Measurements from ENCODE around the gene ZNF141.
"Not testable (repeated sequence)": the region's sequence is repeated elsewhere in the genome, so short reads cannot be mapped to it uniquely, and the experiment has no call there.

ZNF141 gene

DNA sequence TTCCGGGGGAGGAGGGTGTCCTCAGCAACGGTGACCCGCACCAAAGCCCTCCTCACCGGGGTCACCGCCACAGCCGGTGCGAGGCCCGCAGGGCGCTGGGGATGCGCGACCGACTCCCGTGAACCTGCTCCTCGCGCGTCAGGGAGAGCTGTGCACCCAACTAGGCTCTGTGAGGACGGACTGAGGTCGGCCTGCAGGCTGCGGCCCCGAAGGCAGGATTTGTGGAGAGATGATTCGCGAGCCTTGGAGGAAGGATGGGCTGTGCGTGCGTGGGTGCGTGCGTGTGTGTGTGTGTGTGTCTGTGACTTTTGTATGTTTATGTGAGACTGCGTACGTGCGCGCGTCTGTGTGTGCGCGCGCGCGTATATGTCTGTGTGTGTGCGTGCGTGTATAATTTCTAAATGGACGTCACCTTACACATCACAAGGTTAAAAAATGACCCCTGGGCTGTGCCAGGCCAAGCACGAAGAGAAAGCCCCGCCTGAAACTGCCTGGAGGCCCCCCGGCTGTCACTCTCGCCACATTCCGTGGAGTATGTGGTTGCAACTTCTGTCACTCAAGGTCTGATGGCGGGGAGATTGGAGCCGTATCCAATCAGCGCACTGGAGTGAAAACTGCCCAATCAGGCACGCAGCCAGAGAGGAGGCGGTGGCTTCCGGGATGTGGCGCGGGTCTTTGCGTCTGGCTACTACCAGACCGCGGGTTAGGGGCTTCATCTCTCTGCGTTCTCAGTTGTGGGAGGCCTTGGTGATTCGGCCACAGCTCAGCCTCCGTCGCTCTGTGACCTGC is at the start of gene ZNF141:
TSS of gene ZNF141 (plus strand) at position 672 of the 789 bp plus-strand sequence. CDS start 170 bp downstream, outside the sequence.
- peak; percentile 81 for DNase-seq

DNA sequence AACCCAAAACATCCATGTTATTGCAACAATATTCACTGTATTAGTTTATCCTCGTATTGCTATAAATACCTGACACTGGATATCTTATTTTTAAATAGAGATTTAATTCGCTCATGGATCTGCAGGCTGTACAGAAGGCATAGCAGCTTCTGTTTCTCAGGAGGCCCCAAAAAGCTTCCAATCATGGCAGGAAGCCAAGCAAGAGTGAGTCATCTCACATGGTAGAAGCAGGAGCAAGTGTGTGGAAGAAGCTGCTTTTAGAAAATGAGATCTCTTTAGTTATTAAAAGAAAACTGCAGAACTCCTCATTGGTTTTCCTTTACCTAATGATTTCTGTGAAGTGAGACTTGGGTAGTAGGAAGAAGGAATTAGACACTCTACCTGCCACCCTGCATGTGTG is 48.7 kb upstream of the ZNF141 start:
- DNase-seq: no peak

DNA sequence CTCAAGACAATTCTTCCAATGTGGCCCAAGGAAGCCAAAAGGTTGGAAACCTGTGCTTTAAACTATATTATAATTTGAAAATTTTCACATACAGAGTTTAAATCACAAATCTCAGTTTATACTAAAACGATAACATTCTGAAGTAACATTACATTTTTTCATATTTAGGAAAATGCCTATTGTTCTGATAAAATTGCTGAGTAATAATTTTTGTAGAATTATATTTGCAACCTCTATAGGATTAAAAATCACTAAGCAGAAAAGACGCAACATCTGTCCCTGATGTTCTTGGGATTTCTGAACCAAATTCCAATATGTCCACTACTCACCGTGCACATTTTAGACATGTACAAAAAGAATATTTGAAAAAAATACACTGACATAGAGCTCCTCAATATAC is 42.9 kb upstream of the ZNF141 start:
- DNase-seq: no peak

DNA sequence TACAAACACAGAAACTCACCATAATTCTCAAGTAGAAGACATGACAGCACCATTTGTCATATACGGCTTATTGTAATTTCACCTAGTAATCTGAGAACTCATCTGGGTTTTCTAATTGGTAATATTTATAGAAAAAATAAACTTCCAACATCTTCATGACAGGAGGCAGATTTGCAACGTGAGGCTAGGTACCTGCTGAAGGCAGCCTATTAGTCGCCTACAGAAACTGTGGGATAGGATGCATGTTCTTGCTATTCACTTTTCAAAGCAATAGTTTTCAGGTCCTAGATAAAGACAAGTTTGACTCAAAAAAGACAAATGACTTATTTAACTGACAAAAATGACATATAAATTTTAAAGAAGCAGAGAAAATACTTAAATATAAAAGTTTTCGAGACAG is 35.2 kb upstream of the ZNF141 start:
- no peak for DNase-seq

DNA sequence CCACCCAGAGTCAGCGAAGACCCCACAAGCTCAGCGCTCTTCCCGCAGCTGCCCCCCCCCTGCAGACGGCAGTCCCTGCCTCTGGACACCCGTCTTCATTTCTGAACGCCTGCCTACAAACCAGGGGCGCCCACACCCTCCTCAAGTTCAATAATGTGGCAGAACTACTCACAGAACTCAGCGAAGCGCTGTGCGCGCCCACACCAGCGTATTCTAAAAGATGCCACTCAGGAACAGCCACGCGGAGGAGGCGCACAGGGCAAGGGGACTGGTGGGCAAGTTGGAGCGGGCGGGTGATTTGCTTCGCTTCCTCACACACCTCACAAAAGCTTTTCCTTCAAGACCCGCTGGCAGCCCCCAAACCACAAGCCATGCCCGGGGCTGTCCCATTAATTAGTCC is 33.1 kb upstream of the ZNF141 start:
- not testable (repeated sequence) for DNase-seq

DNA sequence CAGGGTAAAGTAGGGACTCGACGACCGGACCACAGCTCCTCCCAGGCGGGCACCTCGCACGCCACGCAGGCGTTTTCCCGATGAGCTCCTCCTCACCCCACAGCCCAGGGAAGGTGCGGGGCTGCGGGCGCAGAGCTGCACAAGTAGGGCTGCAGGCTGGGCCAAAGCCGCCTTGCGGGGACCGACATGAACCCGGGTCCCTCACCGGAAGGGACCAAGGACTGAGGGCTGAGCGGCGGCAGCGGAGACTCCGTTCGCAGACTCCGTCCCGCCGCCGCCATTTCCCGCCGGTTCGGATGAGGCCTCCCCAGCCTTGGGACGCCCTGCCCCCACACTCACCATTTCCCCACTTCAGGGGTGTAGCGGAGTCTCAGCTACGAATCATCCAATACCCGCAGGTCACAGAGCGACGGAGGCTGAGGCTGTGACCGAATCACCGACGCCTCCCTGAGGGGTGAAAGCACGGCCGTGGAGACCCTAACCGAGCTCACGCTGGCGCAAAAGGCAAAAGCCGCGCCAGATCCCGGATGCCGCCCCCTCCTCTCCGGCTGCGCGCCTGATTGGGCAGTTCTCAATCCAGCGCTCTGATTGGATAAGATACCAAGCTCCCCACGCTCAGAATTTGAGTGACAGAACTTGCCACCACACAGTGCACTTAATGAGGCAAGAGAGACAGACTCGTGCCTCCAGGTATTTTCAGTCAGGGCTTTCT is 32.5 kb upstream of the ZNF141 start, which contains the start of gene ZNF732:
TSS of gene ZNF732 (minus strand) at position 506 of the 712 bp plus-strand sequence. CDS start at position 342, 164 bp downstream.
- DNase-seq: no peak

DNA sequence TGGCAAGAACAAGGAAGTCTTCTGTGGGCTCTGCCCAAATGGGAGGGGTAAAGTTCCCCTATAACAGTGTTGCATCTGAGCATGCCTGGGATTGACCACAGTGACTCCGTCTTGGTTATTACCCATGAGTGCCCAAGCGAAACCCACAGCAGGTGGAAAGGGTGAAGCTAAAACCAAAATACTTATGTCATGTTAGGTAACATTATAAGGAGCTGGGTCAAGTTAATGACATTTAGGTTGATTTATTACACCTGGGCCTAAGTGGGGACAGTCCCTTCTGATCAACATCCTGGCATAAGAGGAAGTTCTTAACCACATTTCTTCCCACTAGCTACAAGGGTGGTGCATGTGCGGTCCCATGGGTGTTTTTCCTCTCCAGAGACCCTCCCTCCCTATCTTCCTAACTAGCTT is 31.1 kb upstream of the ZNF141 start:
- DNase-seq: no peak

DNA sequence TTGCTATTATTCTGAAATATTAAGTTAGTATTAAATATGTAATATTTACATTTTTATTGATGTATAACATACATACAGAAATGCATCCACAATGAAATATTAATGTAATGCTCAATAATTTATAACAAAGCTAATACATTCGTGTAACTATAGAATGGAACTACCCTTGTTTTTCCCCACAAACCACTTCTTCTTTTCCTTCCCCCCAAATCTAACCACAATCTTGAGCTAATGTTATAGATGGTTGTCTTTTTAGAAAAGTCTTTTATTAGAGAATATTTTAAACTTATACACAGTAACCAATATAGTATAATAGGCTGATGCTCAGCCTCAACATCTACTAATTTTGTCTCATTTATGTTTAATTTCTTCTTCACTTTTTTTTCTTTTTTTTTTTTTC is 27.8 kb upstream of the ZNF141 start:
- no peak for DNase-seq

DNA sequence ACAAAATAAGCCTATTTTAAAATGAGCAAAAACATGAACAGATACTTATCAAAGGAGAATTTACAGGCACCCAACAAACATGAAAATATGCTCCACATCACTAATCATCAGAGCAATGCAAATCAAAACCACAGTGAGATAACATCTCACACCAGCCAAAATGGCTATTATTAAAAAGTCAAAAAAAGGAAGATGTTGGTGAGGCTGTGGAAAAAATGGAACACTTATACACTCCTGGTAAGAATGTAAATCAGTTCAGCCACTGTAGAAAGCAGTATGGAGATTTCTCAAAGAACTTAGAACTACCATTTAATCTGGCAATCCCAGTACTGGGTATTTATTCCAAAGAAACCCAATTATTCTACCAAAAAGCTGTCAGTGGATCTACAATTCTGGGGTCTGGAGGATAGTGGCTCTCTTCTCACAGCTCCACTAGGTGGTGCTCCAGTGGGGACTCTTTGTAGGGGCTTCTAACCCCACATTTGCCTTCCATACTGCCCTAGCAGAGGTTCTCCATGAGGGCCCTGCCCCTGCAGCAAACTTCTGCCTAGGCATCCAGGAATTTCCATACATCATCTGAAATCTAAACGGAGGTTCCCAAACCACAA is 23.2 kb upstream of the ZNF141 start:
- no peak for DNase-seq

DNA sequence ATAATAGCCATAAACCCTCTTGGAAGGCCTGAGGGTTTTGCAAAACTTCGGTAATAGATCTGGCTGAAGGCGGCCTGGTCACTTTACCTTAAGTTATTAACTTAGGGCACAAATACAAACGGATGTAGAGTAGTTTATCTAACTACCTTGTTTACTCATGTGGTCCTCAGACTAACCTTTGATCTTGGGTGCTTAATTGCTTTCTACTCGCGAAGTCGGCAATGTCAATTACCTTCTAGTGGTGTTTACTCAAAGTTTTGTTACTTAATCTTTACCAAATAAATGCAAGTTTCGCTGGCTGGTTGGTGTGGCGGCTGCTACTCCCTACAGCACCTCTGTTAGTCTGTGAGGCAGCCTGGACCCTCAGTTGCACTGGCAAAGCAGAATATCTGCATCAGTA is 8.9 kb upstream of the ZNF141 start:
- DNase-seq: no peak

DNA sequence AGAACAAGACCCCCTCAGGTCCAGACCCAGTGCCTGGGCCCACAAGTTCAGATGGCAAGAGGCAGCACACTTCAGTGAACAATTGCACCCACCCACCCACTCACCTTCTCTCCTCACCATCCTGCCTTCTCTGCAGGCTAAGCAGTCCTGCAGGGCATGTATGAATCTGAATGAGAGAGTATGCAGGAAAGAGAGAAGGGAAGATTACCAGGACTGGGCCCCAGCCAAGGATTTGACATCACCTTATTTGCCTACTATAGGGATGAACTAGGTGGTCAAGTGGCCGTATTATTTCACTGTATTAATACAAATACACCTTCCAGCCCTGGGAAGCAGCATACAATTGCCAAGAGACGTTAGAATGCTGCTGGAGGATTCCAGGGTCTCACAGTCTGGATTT is 2.1 kb upstream of the ZNF141 start:
- no peak for DNase-seq

DNA sequence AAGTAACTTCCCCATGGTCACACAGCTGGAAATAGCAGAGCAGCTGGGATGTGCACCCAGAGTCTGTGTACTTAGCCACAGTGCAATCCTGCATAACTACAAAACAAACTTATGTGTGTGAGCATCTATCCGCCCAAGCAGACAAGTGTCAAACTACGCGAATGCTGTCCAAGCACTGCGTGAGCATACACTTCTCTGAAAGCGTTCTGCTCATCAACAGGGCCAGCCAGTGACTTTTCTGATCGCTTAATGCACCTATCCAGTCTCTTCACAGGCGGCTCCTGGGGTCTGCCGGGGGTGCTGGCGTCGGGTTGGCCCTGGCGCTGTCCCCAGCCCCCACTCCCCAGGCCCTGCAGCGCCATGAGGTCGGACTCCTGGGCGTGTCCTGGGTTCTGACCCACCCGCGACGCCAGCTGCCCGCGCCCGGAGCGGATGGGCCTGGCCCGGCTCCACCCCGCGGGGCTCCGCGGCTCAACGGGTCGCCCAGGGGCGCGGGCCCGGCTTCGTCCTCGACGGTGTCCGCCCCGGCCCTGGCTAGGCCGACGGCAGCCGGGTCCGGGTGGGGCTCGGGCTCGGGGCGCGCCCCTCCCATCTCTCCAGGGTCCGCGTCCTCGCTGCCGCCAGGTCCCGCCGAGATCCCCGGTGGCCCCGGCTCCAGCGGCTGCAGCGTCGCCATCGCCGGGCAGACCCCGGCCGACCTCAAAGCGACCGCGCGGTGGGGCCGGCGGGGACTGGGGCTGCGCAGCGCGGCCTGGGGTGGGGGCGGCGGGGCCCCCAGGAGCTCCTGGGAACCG is 1.3 kb upstream of the ZNF141 start:
- no peak for DNase-seq

DNA sequence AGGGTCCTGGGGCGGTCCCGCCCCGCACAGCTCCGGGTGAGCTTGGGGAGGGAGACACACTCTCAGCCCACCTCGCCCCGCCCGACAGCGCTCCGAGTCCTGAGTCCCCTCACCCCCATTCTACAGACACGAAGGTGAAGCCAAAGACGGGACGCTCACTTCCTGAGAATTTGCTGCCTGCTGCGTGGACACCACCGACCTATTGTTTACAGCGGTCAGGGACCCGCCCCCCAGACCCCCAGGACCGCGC is 796 bp upstream of the ZNF141 start:
- no peak for DNase-seq

DNA sequence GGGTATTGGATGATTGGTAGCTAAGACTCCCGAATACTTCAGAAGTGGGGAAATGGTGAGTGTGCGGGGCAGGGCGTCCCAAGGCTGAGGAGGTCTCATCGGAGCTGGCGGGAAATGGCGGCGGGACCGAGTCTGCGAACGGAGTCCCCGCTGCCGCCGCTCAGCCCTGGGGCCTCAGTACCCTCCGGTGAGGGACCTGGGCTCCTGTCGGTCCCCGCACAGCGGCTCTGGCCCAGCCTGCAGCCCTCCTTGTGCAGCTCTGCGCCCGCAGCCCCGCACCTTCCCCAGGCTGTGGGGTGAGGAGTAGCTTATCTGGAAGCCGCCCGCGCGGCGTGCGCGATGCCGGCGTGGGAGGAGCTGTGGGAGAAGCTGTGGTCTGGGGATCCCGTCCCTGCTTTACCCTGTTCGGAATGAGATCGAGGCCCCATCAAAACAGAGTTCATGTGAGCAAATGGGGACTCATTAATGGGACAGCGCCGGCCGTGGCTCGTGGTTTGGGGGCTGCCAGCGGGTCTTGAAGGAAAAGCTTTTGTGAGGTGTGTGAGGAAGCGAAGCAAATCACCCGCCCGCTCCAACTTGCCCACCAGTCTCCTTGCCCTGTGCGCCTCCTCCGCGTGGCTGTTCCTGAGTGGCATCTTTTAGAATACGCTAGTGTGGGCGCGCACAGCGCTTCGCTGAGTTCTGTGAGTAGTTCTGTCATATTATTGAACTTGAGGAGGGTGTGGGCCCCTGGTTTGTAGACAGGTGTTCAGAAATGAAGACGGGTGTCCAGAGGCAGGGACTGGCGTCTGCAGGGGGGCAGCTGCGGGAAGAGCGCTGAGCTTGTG is 531 bp downstream of the ZNF141 start:
- DNase-seq: no peak

DNA sequence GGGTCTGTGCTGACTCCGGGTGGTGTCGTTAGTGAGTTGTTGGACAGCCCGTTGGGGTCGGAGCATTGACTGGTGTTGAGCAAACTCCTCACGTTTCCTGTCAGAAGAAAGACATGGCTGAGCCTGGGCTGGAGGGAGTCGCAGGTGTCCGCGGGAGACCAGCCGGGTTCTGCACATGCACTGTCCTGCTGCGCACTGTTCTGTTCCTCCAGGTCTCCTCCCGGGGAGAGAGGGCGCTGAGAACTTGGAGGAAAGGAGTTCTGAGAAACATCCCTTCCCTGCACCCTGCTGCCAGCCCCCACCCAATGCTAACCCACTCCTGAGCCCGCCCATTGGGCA is 1.1 kb downstream of the ZNF141 start:
- no peak for DNase-seq

DNA sequence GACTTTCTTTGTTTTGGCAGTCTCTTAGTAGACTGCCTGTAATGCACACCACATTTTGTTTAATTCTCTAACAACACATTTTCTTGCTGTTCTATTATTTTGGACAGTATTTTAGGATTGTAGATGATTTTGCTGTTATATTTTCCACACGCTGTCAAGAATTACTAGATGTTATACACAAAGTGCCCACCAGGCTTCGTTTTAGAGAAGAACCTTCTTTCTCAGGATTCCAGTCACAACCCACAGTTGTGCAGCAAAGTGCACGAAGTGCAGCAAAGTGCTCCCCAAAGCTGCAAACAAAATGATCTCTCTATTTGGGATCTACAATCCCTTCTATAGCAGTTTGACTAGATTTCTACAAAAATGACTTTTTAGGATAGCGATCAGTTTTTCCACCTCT is 2.4 kb downstream of the ZNF141 start:
- no peak for DNase-seq

DNA sequence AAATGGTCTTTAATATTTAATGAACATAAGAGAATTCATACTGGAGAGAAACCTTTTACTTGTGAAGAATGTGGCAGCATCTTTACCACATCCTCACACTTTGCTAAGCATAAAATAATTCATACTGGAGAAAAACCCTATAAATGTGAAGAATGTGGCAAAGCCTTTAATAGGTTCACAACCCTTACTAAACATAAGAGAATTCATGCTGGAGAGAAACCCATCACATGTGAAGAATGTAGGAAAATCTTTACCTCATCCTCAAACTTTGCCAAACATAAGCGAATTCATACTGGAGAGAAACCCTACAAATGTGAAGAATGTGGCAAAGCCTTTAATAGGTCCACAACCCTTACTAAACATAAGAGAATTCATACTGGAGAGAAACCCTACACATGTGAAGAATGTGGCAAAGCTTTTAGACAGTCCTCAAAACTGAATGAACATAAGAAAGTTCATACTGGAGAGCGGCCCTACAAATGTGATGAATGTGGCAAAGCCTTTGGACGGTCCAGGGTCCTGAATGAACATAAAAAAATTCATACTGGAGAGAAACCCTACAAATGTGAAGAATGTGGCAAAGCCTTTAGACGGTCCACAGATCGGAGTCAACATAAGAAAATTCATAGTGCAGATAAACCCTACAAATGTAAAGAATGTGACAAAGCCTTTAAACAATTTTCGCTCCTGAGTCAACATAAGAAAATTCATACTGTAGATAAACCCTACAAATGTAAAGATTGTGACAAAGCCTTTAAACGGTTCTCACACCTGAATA is 35.6 kb downstream of the ZNF141 start:
- no peak for DNase-seq

DNA sequence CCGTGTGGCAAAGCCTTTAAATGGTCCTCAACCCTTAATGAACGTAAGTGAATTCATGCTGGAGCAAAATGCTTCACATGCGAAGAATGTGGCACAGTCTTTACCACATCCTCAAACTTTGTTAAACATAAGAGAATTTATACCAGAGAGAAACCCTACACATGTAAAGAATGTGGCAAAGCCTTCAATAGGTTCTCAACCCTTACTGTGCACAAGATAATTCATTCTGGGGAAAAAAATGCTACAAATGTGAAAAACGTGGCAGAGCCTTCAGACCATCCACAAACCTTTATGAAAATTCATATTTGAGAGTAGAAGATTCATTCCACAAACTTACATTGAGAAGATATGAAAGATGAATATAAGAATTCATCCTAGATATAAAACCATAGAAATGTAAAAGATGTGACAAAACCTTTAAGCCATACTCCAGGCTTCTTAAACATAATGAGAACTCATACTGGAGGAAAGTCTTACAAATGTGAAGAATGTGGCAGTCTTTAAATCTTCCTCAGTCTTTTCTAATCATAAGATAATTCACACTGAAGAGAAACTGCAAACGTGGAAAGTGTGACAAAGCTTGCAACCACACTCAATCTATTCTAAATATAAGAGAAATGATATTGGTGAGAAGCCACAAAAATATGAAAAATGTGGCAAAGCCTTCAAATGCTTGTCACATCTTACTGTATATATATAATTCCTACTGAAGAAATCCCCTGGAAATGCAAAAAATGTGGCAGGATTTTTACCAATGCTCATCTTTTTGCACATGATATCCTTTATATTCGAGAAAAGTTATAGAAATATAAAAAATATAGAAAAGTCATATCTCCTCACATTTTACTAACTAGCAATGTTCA is 36.9 kb downstream of the ZNF141 start:
- DNase-seq: no peak

DNA sequence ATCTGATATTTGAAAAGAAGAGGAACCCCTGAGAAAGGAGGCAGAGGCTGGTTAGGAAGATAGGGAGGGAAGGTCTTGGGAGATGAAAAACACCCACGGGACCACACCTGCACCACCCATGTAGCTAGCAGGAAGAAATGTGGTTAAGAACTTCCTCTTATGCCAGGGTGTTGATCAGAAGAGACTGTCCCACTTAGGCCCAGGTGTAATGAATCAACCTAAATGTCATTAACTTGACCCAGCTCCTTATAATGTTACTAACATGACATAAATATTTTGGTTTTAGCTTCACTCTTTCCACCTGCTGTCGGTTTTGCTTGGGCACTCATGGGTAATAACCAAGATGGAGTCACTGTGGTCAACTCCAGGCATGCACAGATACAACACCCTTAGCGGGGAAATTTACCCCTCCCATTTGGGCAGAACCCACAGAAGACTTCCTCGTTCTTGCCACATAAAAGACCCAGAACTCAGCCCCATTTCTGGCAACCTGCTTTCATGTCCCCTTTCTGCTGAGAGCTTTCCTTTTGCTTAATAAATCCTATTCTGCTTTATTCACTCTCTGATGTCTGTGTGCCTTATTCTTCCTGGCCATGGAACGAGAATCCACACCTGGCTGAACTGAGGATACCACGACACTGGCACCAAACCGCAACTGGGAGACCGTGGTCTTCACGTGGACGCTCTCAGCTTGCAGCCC is 46.8 kb downstream of the ZNF141 start:
- no peak for DNase-seq

All from DMS153 (cell line).